ENCODE results near the gene CBX8. TPM values are rescaled to one million over a fixed set of nuclear protein-coding genes. Genes with fewer than 3 reads are reported as not detected.

CBX8 gene
- total RNA-seq, 2 donors from 2014 or later, result 1.6 to 1.8 TPM

- no peaks in the 10 kb centered on the region for H3K9me3 ChIP-seq
- intact Hi-C loops (cut with DNase I), result loop anchor here (10.0 kb wide), 1 partner anchor 176 kb away; no protein-coding TSS in a partner anchor
- H3K4me1 ChIP-seq, result peaks cover 42% of the 10 kb centered on the region
- H3K27me3 ChIP-seq, result peaks cover 3 to 59% of the 10 kb centered on the region in 2 donors
- no peak overlapping the region for H3K4me3 ChIP-seq
- 12% methylated on average over 3 to 20 of the region's 20 CpGs for WGBS, 2 donors
- H3K27ac ChIP-seq, result no peak overlapping the region
- DNase-seq (peak; percentile 59 to 71 (median 67)), ATAC-seq (peak; percentile 72)
- no peak for TF ChIP-seq POLR2A (IDR thresholded peaks at IDR 0.05)
- TF ChIP-seq, protein P1, sequence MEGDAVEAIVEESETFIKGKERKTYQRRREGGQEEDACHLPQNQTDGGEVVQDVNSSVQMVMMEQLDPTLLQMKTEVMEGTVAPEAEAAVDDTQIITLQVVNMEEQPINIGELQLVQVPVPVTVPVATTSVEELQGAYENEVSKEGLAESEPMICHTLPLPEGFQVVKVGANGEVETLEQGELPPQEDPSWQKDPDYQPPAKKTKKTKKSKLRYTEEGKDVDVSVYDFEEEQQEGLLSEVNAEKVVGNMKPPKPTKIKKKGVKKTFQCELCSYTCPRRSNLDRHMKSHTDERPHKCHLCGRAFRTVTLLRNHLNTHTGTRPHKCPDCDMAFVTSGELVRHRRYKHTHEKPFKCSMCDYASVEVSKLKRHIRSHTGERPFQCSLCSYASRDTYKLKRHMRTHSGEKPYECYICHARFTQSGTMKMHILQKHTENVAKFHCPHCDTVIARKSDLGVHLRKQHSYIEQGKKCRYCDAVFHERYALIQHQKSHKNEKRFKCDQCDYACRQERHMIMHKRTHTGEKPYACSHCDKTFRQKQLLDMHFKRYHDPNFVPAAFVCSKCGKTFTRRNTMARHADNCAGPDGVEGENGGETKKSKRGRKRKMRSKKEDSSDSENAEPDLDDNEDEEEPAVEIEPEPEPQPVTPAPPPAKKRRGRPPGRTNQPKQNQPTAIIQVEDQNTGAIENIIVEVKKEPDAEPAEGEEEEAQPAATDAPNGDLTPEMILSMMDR (IDR thresholded peaks at IDR 0.05), result peak in 6 of 7 experiments; percentile 21 to 82 (median 72)
- no peaks in the 10 kb centered on the region for H3K36me3 ChIP-seq (replicated peaks in 1 of 2; ENCODE audit: insufficient read depth in 1 of 2, low read depth in 2 of 2)
Observed at GRCh38 chr17:79808763-79809529, 12.1 kb upstream of the CBX8 start.

DNA sequence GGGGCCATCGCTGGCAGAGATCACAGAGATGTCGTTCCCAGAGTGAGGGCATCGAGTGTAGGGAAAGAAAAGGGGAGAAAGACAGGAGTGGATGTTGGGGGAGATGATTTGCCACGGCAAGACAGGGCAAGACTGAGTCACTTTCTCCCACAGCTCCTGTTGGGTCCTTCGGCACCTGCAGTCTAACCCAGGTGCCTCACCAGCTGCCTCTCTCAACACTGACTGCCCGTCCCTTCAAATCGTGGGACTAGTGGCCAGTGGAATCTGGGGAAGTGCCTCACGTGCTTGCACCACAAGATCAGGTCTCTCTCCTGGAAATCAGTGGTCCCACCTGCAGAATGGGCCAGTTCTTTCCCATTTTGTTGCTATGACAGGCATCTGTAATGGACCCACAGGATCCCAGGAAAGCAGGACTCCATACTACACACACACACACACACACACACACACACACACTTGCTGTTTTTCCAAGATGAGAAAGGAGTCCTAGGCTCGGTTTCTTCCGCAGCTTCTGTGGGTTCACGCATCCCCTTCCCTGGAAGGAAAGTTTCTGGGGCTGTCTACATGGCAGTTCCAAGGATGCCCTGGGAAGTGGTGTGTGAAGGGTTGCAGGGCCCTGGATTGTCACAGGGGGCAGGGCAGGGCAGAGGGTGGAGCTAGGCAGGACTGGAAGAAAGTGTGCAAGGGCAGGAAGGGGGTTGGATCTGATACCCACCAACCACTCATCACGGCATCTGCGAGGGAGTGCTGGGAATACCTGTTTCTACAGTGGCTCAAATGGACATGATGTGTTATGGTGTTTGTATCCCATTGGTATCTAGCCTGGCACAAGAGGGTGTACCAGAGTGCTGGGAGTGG is 10.2 kb upstream of the CBX8 start:
- Histone ChIP-seq H3K9me3 (no peaks in the 10 kb centered on the region), H3K27ac (no peak overlapping the region), H3K4me3 (no peak overlapping the region), H3K4me1 (peaks cover 40% of the 10 kb centered on the region), H3K36me3 (replicated peaks in 1 of 2; ENCODE audit: insufficient read depth in 1 of 2, low read depth in 2 of 2) (no peaks in the 10 kb centered on the region), H3K27me3 (peaks cover 0 to 68% of the 10 kb centered on the region in 2 donors)
- WGBS, 2 donors, result 25 to 27% methylated on average over 13 of the region's 13 CpGs
- no peak for ATAC-seq
- intact Hi-C loops (cut with DNase I), result loop anchor here (10.0 kb wide), 1 partner anchor 178 kb away; no protein-coding TSS in a partner anchor
- DNase-seq, result no peak
- no peak for TF ChIP-seq POLR2A (IDR thresholded peaks at IDR 0.05)
- TF ChIP-seq, protein P1 (IDR thresholded peaks at IDR 0.05), result no peak

DNA sequence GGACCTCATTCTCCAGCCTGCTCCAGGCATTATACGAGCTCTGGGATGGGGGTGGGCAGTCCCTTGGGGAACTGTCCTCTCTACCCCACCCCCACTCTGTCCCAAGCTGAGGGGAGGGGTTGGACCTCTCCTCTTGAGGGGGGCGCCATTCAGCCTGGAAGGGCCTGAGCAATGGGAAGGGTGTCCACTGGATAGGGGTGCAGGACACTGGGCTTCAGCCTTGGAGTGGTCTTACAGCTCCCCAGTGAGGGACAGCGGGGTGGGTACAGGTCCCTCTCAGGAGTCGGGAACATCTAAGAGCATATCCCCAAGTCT is 9.5 kb upstream of the CBX8 start:
- Histone ChIP-seq H3K4me3 (no peak overlapping the region), H3K4me1 (peaks cover 35% of the 10 kb centered on the region), H3K36me3 (replicated peaks in 1 of 2; ENCODE audit: insufficient read depth in 1 of 2, low read depth in 2 of 2) (no peaks in the 10 kb centered on the region), H3K27me3 (peaks cover 0 to 68% of the 10 kb centered on the region in 2 donors), H3K9me3 (no peaks in the 10 kb centered on the region), H3K27ac (no peak overlapping the region)
- TF ChIP-seq POLR2A (IDR thresholded peaks at IDR 0.05), result no peak
- TF ChIP-seq, protein P1 (IDR thresholded peaks at IDR 0.05), result no peak
- ATAC-seq (no peak), DNase-seq (no peak)
- WGBS, 2 donors, result 11 to 21% methylated on average over 4 of the region's 4 CpGs
- intact Hi-C loops (cut with DNase I), result loop anchor here (10.0 kb wide), 1 partner anchor 178 kb away; no protein-coding TSS in a partner anchor

DNA sequence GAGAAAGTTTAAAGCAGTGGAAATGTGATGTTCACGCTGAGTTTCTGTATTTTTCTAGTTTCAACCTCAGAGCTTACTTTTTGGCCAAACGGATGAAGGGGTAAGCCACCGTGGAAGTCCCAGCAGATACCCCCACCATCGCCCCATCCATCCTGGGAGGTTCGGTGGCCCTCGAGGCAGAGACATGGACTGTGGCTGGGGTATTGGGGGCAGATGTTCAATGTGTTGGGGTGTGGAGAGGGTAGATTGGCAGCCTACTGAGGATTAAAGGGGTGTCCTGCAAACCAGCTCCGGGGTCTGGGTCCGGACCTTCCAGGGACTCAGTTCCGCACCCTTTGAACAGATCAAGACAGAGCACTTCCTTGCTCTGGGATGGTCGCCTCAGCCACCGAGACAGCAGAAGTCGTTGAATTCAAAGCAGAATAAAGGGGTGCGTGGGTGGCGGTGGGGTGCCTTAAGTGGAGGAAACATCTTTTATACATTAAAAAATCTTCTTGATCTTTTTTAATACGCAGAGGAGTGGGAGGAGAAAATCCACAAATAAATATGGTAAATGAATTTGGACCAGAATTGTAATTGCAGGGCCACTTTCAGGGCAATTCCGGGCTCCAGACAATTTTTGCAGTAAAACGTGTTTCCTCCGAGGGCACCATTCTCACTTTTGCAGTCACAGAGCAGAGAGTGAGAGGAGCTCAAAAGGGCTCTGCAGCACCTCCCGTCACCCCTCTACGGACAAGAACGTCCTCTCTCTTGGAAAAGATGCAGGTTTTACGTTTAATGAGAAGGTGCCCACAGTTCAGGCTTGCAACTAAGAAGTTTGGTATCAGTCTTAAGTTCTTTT is 8.2 kb upstream of the CBX8 start:
- peaks cover 42% of the 10 kb centered on the region for H3K4me1 ChIP-seq
- ATAC-seq (no peak), DNase-seq (no peak)
- 18 to 24% methylated on average over 22 of the region's 22 CpGs for WGBS, 2 donors
- no peak overlapping the region for H3K4me3 ChIP-seq
- no peaks in the 10 kb centered on the region for H3K9me3 ChIP-seq
- intact Hi-C loops (cut with DNase I), result loop anchor here (10.0 kb wide), 1 partner anchor 180 kb away; no protein-coding TSS in a partner anchor
- H3K27ac ChIP-seq, result no peak overlapping the region
- no peaks in the 10 kb centered on the region for H3K36me3 ChIP-seq (replicated peaks in 1 of 2; ENCODE audit: insufficient read depth in 1 of 2, low read depth in 2 of 2)
- TF ChIP-seq, protein P1 (IDR thresholded peaks at IDR 0.05), result no peak
- TF ChIP-seq POLR2A (IDR thresholded peaks at IDR 0.05), result no peak
- H3K27me3 ChIP-seq, result peaks cover 0 to 75% of the 10 kb centered on the region in 2 donors

Data from body of pancreas (tissue), 4 donors.